ENCODE results near the gene ANKRD63. TPM values are rescaled to one million over a fixed set of nuclear protein-coding genes. Genes with fewer than 3 reads are reported as not detected.

ANKRD63 gene
- total and polyA plus RNA-seq, 10 of the 15 experiments (the other 5 are each of a cell fraction or from before 2014, with no cell fraction given) = not detected

DNA sequence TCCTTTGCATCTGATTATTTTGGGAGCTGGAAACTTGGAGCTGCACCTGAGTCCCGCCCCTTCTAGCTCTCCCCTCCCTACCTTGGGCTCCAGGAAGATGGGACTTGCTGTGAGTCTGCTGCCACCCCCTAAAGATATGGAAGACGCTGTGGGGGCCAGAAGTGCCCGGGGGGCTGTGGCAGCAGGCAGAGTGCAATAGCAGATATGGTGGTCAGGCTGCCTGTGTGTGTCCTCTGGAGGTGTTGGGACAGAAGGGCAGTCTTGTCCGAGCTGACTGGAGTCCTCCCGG, 43.5 kb downstream of the ANKRD63 start (continued):
- TF ChIP-seq DPF2 (IDR thresholded peaks at IDR 0.05) (no peak), GABPA (IDR thresholded peaks at IDR 0.05; ENCODE audit: low read depth) (no peak), JUNB (IDR thresholded peaks at IDR 0.05) (no peak), GATAD2B (conservative IDR thresholded peaks at IDR 0.05; ENCODE audit: low read depth) (no peak), HSF1 (IDR thresholded peaks at IDR 0.05; ENCODE audit: low read depth, low read length) (no peak), CHD1 (IDR thresholded peaks at IDR 0.05; ENCODE audit: low read depth, low read length) (no peak)

DNA sequence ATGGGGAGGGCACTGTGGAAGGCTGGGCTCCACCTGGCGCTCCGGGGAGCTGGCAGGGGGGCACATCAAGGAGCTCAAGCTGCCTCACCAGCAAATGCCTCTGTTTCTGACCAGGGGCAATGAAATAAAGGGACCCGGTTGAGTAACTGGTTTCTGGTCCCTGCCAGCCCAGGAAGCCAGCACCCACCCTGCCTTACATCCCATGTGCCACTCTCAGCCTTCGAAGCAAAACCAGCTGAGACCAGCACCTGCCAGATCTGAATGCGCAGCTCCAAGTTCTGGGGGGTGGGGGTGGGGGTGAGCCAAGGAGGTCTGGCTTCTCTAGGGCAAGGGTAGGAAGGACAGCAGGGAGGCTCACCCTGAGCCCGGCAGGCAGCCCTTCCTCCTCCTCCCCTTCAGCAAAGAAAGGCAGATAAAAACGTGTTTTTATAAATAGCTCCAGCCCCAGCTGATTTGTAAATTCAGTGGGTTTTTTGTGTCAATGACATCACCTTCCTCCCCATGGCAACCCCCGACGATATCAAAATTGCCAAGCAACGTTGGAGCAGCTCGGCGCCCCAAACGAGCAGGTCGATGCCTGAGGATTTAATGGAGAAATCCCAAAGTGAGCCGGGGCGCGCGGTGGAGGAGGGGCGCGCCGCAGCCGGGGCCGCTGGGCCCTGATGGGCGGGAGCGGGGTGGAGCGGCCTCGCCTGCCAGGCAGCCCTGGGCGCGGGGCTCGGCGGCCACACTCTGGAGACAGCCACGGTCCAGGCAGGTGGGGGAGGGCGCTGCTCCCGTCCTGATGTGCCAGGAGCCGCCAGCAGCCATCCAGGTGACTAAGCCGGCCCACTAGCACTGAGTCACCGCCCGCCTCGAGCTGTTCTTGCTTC, 44.1 kb downstream of the ANKRD63 start, which contains the start of gene PAK6:
Gene PAK6, plus strand, starts transcription at position 532 of the 872 bp plus-strand sequence. CDS start 25,723 bp downstream, outside the sequence.
- CTCF ChIA-PET = interaction anchor here (0.8 to 2.2 kb wide), 9 partner anchors 9 to 193 kb away, joined by 3 to 15 read pairs (median 4); no protein-coding TSS in a partner anchor
- H2AFZ ChIP-seq (ENCODE audit: control insufficient read depth, low read depth, low read length) = peak within 1 kb of the TSS; percentile 24; the same call in 1 of the 2 replicates
- 3% methylated on average over 38 of the region's 39 CpGs for WGBS (ENCODE audit: insufficient coverage, insufficient replicate concordance, low lambda C conversion rate, missing lambda C conversion rate)
- no peak for TF ChIP-seq EZH2 (IDR thresholded peaks at IDR 0.05; ENCODE audit: borderline replicate concordance, control insufficient read depth, low read depth, low read length)
- TF ChIP-seq, protein P1, sequence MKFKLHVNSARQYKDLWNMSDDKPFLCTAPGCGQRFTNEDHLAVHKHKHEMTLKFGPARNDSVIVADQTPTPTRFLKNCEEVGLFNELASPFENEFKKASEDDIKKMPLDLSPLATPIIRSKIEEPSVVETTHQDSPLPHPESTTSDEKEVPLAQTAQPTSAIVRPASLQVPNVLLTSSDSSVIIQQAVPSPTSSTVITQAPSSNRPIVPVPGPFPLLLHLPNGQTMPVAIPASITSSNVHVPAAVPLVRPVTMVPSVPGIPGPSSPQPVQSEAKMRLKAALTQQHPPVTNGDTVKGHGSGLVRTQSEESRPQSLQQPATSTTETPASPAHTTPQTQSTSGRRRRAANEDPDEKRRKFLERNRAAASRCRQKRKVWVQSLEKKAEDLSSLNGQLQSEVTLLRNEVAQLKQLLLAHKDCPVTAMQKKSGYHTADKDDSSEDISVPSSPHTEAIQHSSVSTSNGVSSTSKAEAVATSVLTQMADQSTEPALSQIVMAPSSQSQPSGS (IDR thresholded peaks at IDR 0.05; ENCODE audit: low read length) = no peak
- no peak for TF ChIP-seq MYB (IDR thresholded peaks at IDR 0.05; ENCODE audit: borderline replicate concordance, low read depth, low read length)
- TF ChIP-seq GABPA (IDR thresholded peaks at IDR 0.05; ENCODE audit: low read depth) = no peak
- peak; percentile 33; the same call in 1 of the 2 replicates for TF ChIP-seq RUNX3 (IDR thresholded peaks at IDR 0.05; ENCODE audit: low read length)
- peak; percentile 24; the same call in 1 of the 2 replicates for TF ChIP-seq DPF2 (IDR thresholded peaks at IDR 0.05)
- no peak for TF ChIP-seq JUND (IDR thresholded peaks at IDR 0.05; ENCODE audit: low read depth, low read length)
- TF ChIP-seq SUZ12 (IDR thresholded peaks at IDR 0.05; ENCODE audit: unreplicated experiment) = no peak
- TF ChIP-seq MEF2A (IDR thresholded peaks at IDR 0.05; ENCODE audit: insufficient read depth, low read depth, low read length) = 0 out of 2 replicates have a peak, but pooled peaks have one; percentile 65
- TF ChIP-seq HDAC2 (IDR thresholded peaks at IDR 0.05) = no peak
- TF ChIP-seq CBX5 (IDR thresholded peaks at IDR 0.05; ENCODE audit: low read depth) = no peak
- no peak for TF ChIP-seq TCF12 (IDR thresholded peaks at IDR 0.05; ENCODE audit: low read depth, low read length)

More for the DNA sequence above, 44.1 kb downstream of the ANKRD63 start, which contains the start of gene PAK6:
- FAIRE-seq = no peak
- peaks cover 0 to 1% of the 10 kb centered on the region in 2 experiments; a peak in 1 of 4 replicates for H3K36me3 ChIP-seq (ENCODE audit: control insufficient read depth in 2 of 2, insufficient read depth in 2 of 2, low read length in 1 of 2)
- ATAC-seq = peak; percentile 61
- DNase-seq (ENCODE audit: low read depth, low spot score) = no peak
- in situ Hi-C loops (cut with MboI) (no loop called here), intact Hi-C loops (cut with micrococcal nuclease; ENCODE audit: unreplicated experiment) (no loop called here)
- H3K9me3 ChIP-seq (replicated peaks; ENCODE audit: control insufficient read depth, insufficient read depth, low read length) = no peaks in the 10 kb centered on the region
- no peaks in the 10 kb centered on the region for H4K20me1 ChIP-seq (ENCODE audit: control insufficient read depth, insufficient read depth)
- H3K79me2 ChIP-seq (ENCODE audit: control insufficient read depth, insufficient read depth, low read length) = no peaks in the 10 kb centered on the region
- POLR2A ChIA-PET = interaction anchor here (0.6 to 1.3 kb wide), 2 partner anchors 193 to 780 kb away, joined by 3 to 6 read pairs; no protein-coding TSS in a partner anchor
- RAD21 ChIA-PET (ENCODE audit: unreplicated experiment) = interaction anchor here (0.6 to 1.7 kb wide), 5 partner anchors 21 to 559 kb away, joined by 3 to 6 read pairs (median 4); no protein-coding TSS in a partner anchor
- peak within 1 kb of the TSS; percentile 73 for H3K4me2 ChIP-seq (ENCODE audit: control insufficient read depth, insufficient read depth)
- peak within 1 kb of the TSS; percentile 55 for H3K4me3 ChIP-seq
- SMC1A ChIA-PET (ENCODE audit: uncharacterized antibody, unreplicated experiment) = interaction anchor here (0.6 to 1.5 kb wide), 4 partner anchors 28 to 193 kb away, joined by 3 to 7 read pairs (median 4); no protein-coding TSS in a partner anchor
- H3K27me3 ChIP-seq (replicated peaks in 1 of 2; ENCODE audit: control insufficient read depth in 2 of 2, insufficient read depth in 2 of 2, low read length in 1 of 2) = no peaks in the 10 kb centered on the region; a peak in 1 of 4 replicates
- peaks cover 10% of the 10 kb centered on the region for H3K4me1 ChIP-seq (ENCODE audit: control insufficient read depth, insufficient read depth, low read length)
- H3K9ac ChIP-seq (ENCODE audit: control insufficient read depth, insufficient read depth, low read length) = no peak within 1 kb of the TSS
- H3K27ac ChIP-seq (ENCODE audit: control insufficient read depth, insufficient read depth) = no peak within 1 kb of the TSS
- no TSS peak for BruUV-seq (replicated peaks)

Data from GM12878 (cell line).